GM08714 (cell line): ENCODE data around the gene ASPHD2.
"Not testable (repeated sequence)": the region's sequence is repeated elsewhere in the genome, so short reads cannot be mapped to it uniquely, and the experiment has no call there.

Experiments used
- H3K4me3 ChIP-seq: fragments of 200-500 bp; sonication (Bioruptor generic); 2 replicates; pipeline ENCODE4 v1.5.1; 2014; ENCODE audit warnings: mild to moderate bottlenecking, low read length, inconsistent platforms
- ZNF274 ChIP-seq: IDR thresholded peaks from 2 replicates; pipeline ENCODE4 v1.6.1; 2012; ENCODE audit warnings: mild to moderate bottlenecking, low read depth, low read length

The ASPHD2 gene

GRCh38 chr22:26404851-26405421 lies 24.1 kb upstream of the ASPHD2 start:
- no peak for TF ChIP-seq ZNF274
- no peak overlapping the region for H3K4me3 ChIP-seq

- no peak for TF ChIP-seq ZNF274
- H3K4me3 ChIP-seq, result no peak overlapping the region
These were observed 22.9 kb upstream of the ASPHD2 start for GRCh38 chr22:26406118-26406517.

- H3K4me3 ChIP-seq, result not testable (repeated sequence)
These were observed 20.4 kb upstream of the ASPHD2 start for GRCh38 chr22:26408562-26409220.

DNA sequence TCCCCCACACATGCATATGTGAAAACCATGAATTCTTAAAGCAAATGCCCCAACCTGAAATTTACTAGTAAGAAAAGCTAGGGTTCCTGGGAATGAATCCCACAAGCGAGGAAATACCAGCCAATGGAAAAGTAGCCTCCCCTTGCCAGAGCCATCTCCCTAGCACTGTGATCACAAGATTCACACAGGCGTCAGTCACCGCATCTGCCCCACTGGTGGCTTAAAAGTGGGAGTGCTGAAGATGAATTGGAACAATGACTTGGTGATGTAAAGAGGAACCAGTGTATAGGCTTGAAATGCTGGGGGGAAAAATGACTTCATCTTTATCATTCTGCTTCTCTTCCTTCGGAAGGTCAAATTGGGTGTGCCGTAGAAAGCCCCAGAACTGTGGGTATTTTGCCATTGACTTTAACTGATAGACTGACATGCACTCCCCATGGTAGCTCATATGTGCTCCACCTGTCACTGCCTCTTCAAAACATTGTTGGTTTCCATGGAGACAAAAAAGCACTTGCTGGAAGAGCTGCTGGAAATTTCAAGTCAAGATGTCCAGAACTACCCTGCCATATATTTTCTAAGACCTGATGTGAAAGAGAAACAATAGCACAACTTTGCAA lies 19.2 kb upstream of the ASPHD2 start:
- no peak for TF ChIP-seq ZNF274
- no peak overlapping the region for H3K4me3 ChIP-seq

GRCh38 chr22:26410386-26410785 lies 18.7 kb upstream of the ASPHD2 start:
- no peak for TF ChIP-seq ZNF274
- H3K4me3 ChIP-seq, result no peak overlapping the region

DNA sequence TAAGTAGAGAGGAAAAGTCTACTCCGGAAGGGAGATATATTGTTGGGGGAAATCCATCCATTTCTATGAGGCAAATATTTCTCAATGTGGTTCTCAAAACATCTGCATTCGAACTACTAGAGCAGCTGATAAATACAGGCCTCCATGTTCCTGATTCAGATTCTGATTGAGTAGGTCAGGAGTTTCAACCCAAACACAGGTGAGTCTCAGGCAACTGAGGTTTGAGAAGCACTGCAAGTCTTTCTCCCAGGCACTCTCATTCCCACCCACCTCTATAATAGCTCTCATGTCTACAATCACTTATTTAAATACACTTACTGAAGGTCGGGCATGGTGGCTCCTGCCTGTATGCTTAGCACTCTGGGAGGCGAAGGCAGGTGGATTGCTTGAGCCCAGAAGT lies 14.7 kb upstream of the ASPHD2 start:
- no peak overlapping the region for H3K4me3 ChIP-seq
- TF ChIP-seq ZNF274, result no peak

DNA sequence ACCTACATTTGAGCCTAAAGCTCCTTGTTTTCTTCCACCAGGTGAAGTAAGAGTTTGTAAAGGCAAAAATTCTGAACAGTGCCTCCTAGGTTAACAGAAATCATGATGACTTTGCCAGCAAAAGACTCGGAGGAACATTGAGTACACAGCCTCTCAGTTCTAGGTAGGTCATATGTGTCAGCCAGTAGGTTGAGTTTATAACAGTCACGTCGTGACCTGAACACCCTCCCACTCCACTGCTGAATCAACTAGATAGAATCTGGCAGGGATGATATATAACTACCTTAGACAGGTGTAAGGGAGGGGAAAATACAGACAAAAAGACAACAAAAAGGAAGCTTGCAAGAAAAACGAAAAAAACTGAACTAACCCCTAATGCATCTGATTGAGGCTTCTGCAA lies 12.8 kb upstream of the ASPHD2 start:
- no peak overlapping the region for H3K4me3 ChIP-seq
- TF ChIP-seq ZNF274, result no peak

DNA sequence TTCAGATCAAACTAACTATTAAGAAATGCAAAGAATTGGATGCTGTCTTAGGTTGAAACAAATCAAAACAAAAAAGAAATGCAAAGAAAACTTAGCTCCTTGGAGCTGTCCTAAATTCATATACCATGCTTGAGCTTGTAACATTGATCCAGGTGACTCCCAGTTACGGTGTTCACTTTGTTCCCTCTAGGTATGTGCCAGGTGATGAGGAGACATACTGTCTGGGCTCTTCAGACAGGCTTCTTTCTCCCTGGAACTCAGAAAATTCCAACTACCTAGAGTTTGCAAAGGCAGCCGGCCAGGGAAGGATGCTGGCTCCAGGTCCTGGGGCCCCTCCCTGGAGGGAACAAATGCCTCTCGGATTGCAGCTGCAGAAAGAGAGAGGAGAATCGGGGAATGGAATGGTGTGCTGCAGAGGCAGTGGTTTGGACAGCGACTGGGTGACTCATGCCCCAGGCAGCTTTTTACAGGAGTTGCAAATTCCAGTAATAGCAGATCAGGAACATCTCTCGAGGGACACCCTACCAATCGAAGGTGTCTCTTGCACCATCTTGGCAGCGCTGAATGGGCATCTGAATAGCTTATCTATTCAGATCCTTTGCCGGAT lies 12.3 kb upstream of the ASPHD2 start:
- TF ChIP-seq ZNF274, result no peak

DNA sequence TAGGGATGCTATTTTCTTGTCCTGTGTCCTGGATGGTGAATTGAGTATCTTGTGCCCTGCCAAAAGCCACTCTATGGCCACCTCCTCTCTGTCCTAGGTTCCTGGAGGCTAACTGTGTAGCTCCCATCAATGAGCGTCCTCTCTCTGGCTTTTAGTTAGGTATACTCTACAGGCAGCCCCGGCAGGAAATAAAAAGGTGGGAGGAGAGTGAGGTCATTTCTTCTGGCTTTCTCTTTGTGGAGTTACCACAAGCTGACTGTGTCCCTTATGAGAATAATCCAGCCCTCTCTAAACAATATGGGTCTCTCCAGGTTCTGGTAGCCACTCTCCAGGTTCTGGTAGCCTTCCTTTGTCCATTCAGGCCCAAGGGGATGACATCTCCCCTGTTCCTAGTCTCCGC lies 11.7 kb upstream of the ASPHD2 start:
- no peak for TF ChIP-seq ZNF274
- H3K4me3 ChIP-seq, result no peak overlapping the region

More for the DNA sequence above, 12.3 kb upstream of the ASPHD2 start:
- H3K4me3 ChIP-seq, result no peak overlapping the region

DNA sequence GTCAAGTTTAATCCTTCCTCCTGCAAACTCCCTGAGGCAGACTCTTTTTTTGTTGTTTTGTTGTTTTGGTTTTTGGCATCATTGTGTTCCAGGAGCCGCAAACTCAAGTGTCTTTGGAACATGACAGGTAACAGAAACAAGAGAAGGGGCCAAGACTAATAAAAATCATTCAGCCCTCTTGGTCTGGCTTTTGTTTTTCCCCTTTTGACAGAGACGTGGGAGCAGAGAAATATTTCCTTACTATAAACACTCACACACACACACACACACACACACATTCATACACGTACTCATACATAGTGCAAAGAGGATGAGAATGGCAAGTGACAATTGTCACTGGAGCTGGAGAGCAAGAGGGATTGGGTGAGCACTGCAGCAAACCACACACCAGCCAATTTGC lies 10.4 kb upstream of the ASPHD2 start:
- no peak overlapping the region for H3K4me3 ChIP-seq
- no peak for TF ChIP-seq ZNF274

DNA sequence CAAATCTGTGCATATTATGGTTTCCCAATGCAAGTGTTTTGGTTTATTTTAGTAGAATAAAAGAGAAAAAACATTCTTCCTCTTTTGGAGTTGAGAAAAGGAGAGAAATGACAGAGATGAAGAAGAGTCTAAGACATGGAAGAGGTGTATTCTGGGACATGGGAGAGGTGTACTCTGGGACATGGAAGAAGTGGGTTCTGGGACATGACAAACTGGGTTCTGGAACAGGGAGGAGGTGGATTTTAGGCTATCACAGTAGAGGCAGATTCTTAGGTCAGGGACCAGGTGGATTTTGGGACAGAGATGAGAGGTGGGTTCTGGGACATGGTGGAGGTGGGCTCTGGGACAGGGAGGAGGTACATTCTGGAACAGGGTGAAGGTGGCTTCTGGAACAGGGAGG lies 2.1 kb upstream of the ASPHD2 start:
- TF ChIP-seq ZNF274, result no peak
- H3K4me3 ChIP-seq, result no peak overlapping the region

DNA sequence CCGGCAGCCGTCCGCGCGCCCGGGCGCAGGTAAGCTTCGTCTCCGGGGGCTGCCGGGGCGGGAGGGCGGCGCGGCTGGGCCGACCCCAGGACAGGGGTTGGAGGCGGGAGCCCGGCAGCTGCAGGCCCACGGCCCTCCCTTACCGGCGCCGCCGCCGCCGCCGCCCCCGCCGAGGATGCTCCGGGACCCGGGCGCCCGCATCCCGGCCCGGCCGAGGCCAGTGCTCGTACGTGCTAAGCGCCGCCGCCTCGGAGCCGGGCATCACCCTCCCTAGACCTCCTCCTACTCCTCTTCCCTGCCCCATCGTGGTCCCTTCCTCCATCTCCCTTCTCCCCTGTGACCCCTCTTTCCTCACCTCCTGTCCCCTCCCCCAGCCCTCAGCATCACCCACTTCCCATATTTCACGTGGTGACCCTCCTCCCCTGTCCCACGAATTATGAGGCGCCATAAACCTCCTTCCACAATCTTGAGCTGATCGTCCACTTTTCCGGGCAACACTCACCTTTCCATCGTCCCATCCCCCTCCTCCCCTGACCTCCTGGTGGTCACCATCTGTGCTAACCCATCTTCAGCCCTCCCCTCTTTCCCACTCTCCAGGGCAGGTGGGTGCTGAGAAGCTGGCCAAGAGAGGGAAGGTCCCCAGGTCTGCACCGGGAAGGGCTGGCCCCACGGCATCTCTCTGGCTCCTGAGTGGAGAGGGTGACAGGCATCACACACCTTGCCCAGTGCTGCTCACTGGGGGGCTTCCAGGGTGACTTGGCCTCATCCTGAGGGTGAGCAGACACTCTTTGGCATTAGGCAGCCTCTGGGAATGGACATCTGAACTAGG lies 612 bp downstream of the ASPHD2 start:
- no peak for TF ChIP-seq ZNF274
- H3K4me3 ChIP-seq, result peak overlapping the region; percentile 61

- H3K4me3 ChIP-seq, result peak overlapping the region; percentile 61; the same call in 1 of the 2 replicates
These were observed 1.5 kb downstream of the ASPHD2 start for GRCh38 chr22:26430600-26430999.

GRCh38 chr22:26431261-26431995 lies 2.4 kb downstream of the ASPHD2 start:
- H3K4me3 ChIP-seq, result peak overlapping the region; percentile 61
- no peak for TF ChIP-seq ZNF274

More at GRCh38 chr22:26430600-26430999, 1.5 kb downstream of the ASPHD2 start:
- TF ChIP-seq ZNF274, result no peak
